RWPE2 (cell line): ENCODE data around the gene CDC42BPA.

Experiments
- ATAC-seq: fragments of 200-7000 bp; cut with Tn5 transposase; 3 replicates; pipeline ENCODE4 v1.9.1; 2021; ENCODE audit warnings: low read depth
- DNase-seq: peaks from one replicate; pipeline ENCODE4 v3.0.0-alpha.2; 2020; ENCODE audit warnings: low spot score
- H3K27ac ChIP-seq: fragments of 450-650 bp; 2 replicates; pipeline ENCODE4 v1.5.1; 2017; ENCODE audit warnings: mild to moderate bottlenecking; ENCODE audit not compliant: poor library complexity, severe bottlenecking
- H3K27me3 ChIP-seq: fragments of 250-450 bp; sonication (Bioruptor Pico); 2 replicates; pipeline ENCODE4 v1.5.1; 2021; ENCODE audit warnings: mild to moderate bottlenecking, moderate library complexity; ENCODE audit not compliant: insufficient read depth, poor library complexity, severe bottlenecking
- H3K36me3 ChIP-seq: fragments of 250-450 bp; sonication (Bioruptor Pico); 2 replicates; pipeline ENCODE4 v1.5.1; 2020; ENCODE audit warnings: low read depth, mild to moderate bottlenecking, moderate library complexity
- H3K4me1 ChIP-seq: fragments of 250-450 bp; sonication (Bioruptor Pico); 2 replicates; pipeline ENCODE4 v1.5.1; 2021; ENCODE audit warnings: mild to moderate bottlenecking, moderate library complexity; ENCODE audit not compliant: insufficient read depth, poor library complexity, severe bottlenecking
- H3K4me3 ChIP-seq: fragments of 250-450 bp; sonication (Bioruptor Pico); 2 replicates; pipeline ENCODE4 v1.5.1; 2021; ENCODE audit warnings: mild to moderate bottlenecking, moderate library complexity; ENCODE audit not compliant: severe bottlenecking
- H3K9me3 ChIP-seq: fragments of 250-450 bp; sonication (Bioruptor Pico); 2 replicates; pipeline ENCODE4 v1.5.1; 2021; ENCODE audit warnings: mild to moderate bottlenecking, moderate library complexity; ENCODE audit not compliant: severe bottlenecking
- TF ChIP-seq, protein P1 (sequence below): fragments of 450-650 bp; IDR thresholded peaks from one replicate; pipeline ENCODE4 v1.5.1; 2017; ENCODE audit warnings: mild to moderate bottlenecking, moderate library complexity; ENCODE audit not compliant: poor library complexity, severe bottlenecking

The CDC42BPA gene

DNA sequence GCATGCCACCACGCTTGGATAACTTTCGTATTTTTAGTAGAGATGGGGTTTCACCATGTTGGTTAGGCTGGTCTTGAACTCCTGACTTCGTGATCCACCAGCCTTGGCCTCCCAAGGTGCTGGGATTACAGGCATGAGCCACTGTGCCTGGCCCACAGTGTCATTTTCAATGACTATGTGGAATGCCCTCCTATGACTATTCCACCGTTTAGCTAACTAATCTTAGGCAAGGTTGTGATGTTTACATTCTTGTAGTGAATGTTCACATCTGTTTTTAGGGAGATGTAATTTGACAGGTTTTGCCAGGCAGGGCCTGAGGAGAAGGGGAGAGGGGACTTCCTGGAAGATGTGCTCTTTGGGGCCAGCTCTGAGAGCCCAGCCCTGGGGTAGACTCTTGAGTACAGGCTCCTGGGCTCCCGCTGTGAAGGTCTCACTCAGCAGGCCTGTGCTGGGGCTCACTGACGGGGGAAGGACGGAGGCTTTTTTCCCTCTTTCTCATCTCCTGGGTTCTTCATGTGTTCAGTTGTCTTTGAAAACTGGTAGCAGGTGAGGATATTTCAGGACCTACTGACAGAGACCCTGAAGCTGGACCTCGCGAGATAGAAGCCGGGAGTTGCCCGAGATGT lies 365.0 kb downstream of the CDC42BPA start:
- Histone ChIP-seq H3K27ac (no peak overlapping the region), H3K27me3 (no peaks in the 10 kb centered on the region), H3K4me1 (no peaks in the 10 kb centered on the region), H3K9me3 (no peaks in the 10 kb centered on the region), H3K4me3 (no peak overlapping the region), H3K36me3 (no peaks in the 10 kb centered on the region)
- TF ChIP-seq, protein P1, sequence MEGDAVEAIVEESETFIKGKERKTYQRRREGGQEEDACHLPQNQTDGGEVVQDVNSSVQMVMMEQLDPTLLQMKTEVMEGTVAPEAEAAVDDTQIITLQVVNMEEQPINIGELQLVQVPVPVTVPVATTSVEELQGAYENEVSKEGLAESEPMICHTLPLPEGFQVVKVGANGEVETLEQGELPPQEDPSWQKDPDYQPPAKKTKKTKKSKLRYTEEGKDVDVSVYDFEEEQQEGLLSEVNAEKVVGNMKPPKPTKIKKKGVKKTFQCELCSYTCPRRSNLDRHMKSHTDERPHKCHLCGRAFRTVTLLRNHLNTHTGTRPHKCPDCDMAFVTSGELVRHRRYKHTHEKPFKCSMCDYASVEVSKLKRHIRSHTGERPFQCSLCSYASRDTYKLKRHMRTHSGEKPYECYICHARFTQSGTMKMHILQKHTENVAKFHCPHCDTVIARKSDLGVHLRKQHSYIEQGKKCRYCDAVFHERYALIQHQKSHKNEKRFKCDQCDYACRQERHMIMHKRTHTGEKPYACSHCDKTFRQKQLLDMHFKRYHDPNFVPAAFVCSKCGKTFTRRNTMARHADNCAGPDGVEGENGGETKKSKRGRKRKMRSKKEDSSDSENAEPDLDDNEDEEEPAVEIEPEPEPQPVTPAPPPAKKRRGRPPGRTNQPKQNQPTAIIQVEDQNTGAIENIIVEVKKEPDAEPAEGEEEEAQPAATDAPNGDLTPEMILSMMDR: no peak
- ATAC-seq (no peak), DNase-seq (no peak)

DNA sequence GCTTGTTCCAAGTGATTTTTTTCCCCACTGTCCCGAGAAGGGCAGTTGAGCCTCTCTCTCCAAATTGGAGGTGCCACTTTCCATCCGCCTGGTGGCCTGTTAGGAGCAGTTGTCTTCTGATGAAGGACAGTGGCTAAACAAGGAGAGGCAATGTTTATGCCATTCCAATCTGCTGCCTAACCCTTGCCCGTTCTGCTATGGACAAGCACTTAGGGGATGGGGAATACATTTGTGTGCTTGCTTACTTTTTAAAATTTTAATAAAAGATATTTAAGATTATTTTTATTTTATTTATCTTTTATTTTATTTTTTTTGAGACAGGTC lies 366.2 kb downstream of the CDC42BPA start:
- TF ChIP-seq, protein P1: no peak
- Histone ChIP-seq H3K36me3 (no peaks in the 10 kb centered on the region), H3K27ac (no peak overlapping the region), H3K27me3 (no peaks in the 10 kb centered on the region), H3K4me1 (no peaks in the 10 kb centered on the region), H3K4me3 (no peak overlapping the region), H3K9me3 (no peaks in the 10 kb centered on the region)
- no peak for ATAC-seq
- DNase-seq: no peak

DNA sequence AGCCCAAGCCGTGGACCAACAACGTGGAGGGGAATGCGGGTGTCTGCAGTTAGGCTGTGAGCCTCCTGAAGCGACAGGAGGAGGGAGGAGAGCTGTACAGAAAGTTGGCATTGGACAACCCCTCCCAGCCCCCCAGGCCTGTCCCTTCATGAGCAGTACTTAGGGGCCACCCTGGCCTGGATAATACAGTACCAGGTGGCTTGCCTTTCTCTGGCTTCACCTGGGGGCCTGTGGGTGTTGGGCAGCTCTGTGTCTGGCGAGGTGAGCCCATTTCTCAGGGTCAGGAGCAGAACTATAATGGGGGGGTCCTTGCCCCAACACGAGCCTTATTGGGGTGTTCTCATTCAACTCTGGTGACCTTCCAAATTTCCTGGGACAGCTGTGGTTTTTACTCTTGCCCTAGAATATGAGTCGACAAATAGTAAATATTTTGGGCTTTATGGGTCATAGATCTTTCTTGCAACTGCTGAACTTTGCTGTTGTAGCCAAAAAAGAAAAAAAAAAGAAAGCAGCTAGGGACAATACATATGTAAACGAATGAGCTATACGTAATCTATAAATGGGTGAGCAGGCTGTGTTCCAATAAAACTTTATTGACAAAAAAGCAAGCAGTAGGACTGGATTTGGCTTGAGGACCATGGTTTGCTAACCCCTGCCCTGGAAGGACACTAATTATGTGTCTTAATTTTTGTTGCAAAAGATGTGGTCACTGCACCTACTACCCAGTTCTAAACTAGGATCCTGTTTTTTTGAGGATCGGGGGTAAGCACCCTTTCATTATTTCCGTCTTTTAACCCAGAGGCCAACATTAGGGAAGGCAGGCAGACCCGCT lies 366.8 kb downstream of the CDC42BPA start:
- Histone ChIP-seq H3K27ac (no peak overlapping the region), H3K4me3 (no peak overlapping the region), H3K4me1 (no peaks in the 10 kb centered on the region), H3K27me3 (no peaks in the 10 kb centered on the region), H3K9me3 (no peaks in the 10 kb centered on the region), H3K36me3 (no peaks in the 10 kb centered on the region)
- ATAC-seq (no peak), DNase-seq (no peak)
- TF ChIP-seq, protein P1: no peak

DNA sequence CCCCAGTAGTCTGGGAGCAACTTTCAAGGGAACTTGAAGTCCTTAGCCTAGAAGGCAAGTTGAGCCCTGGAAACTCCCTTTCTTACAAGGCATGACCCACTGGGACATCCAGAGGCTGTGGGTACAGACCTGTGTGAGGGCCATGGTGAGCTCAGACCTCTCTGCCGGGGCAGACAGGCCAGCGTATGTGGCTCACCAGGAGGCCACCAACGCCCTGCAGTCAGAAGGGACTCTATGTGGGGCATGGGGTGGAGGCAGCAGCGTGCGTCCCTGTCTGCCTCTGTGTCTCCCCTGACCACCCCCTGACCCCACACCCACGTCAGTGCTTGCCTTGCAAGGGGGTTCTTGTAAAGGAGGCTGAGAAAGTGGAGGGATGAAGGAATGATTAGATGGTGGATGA lies 367.4 kb downstream of the CDC42BPA start:
- H3K4me1 ChIP-seq: no peaks in the 10 kb centered on the region
- H3K9me3 ChIP-seq: no peaks in the 10 kb centered on the region
- no peak overlapping the region for H3K27ac ChIP-seq
- no peak overlapping the region for H3K4me3 ChIP-seq
- no peak for ATAC-seq
- H3K27me3 ChIP-seq: no peaks in the 10 kb centered on the region
- TF ChIP-seq, protein P1: no peak
- H3K36me3 ChIP-seq: no peaks in the 10 kb centered on the region
- DNase-seq: no peak

DNA sequence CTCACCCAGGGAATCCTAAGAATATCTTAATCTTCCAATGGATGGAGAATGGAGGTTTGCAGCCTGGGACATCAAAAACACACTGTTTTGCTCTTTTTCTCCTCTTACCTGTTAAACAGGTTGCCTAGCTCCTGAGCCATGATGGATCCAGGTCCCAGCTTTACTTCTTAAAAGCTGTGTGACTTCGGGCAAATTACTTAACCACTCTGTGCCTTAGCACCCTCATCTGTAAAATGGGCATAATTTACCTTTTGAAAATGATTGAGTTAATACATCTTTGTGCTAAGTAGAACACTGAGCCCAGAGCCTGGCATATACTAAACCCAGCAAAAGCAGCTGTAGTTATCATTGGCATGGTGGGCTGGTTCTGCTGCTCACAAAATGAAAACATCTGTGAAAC lies 368.0 kb downstream of the CDC42BPA start:
- TF ChIP-seq, protein P1: no peak
- Histone ChIP-seq H3K9me3 (no peaks in the 10 kb centered on the region), H3K36me3 (no peaks in the 10 kb centered on the region), H3K4me1 (no peaks in the 10 kb centered on the region), H3K4me3 (no peak overlapping the region), H3K27me3 (no peaks in the 10 kb centered on the region), H3K27ac (no peak overlapping the region)
- DNase-seq: no peak
- no peak for ATAC-seq
